H1 (cell line): ENCODE results near the gene COMMD2. TPM values are rescaled to one million over a fixed set of nuclear protein-coding genes. Genes with fewer than 3 reads are reported as not detected.

Experiments
- CTCF ChIA-PET: fragments of 300-600 bp; sonication (Branson Sonifier 250); formaldehyde crosslinking; loops from one replicate; lab custom pipeline; 2021; ENCODE audit not compliant: partially characterized antibody; lab: Charles Lee
- POLR2A ChIA-PET: fragments of 300-600 bp; sonication (Branson Sonifier 250); formaldehyde crosslinking; loops from one replicate; lab custom pipeline; 2021; ENCODE audit warnings: inconsistent platforms; ENCODE audit not compliant: partially characterized antibody; lab: Charles Lee
- DNase-seq, 2 experiments: peaks; one replicate each; pipeline versions ENCODE4 v3.0.0 to v3.0.0-alpha.2; 2010 to 2022; ENCODE audit warnings: low spot score in 2 of 2, low read depth in 1 of 2, mixed read lengths in 1 of 2
- FAIRE-seq: peaks from 2 replicates; lab custom pipeline; 2011; peaks lifted over from hg19 to GRCh38; lab: Jason Lieb, UNC
- H2AFZ ChIP-seq: 2 replicates; pipeline ENCODE4 v1.8.1; 2012; ENCODE audit warnings: low read length, inconsistent platforms
- H2AK5ac ChIP-seq: 2 replicates; pipeline ENCODE4 v1.6.1; 2013; ENCODE audit warnings: low read depth, low read length
- H2BK120ac ChIP-seq: replicated peaks from 2 replicates; pipeline ENCODE3; 2013; ENCODE audit warnings: low read depth, low read length, inconsistent platforms
- H2BK12ac ChIP-seq: 2 replicates; pipeline ENCODE4 v1.6.1; 2013; ENCODE audit warnings: low read depth, low read length
- H2BK15ac ChIP-seq: 2 replicates; pipeline ENCODE4 v1.6.1; 2013; ENCODE audit warnings: low read length
- H2BK20ac ChIP-seq: 2 replicates; pipeline ENCODE4 v1.6.1; 2013; ENCODE audit warnings: low read length
- H2BK5ac ChIP-seq: 2 replicates; pipeline ENCODE4 v1.6.1; 2013; ENCODE audit warnings: low read depth, low read length
- H3K14ac ChIP-seq: 2 replicates; pipeline ENCODE4 v1.6.1; 2013; ENCODE audit warnings: inconsistent platforms; ENCODE audit not compliant: insufficient read length
- H3K18ac ChIP-seq: 2 replicates; pipeline ENCODE4 v1.6.1; 2013; ENCODE audit warnings: low read length; ENCODE audit errors: extremely low read depth
- H3K23ac ChIP-seq: 2 replicates; pipeline ENCODE4 v1.6.1; 2013; ENCODE audit warnings: inconsistent platforms; ENCODE audit not compliant: insufficient read length
- H3K23me2 ChIP-seq: 2 replicates; pipeline ENCODE4 v1.6.1; 2013; ENCODE audit warnings: low read depth, low read length
- H3K27ac ChIP-seq: 2 replicates; pipeline ENCODE4 v1.6.1; 2011; ENCODE audit warnings: low read depth, low read length, inconsistent platforms
- H3K27me3 ChIP-seq, 4 experiments: replicated peaks in 1 of 4; 1 replicate in 1 of 4; 2 replicates in 3 of 4; pipeline versions ENCODE4 v1.6.1 to v1.8.1; 2011 to 2013; ENCODE audit warnings: low read length in 3 of 4, mild to moderate bottlenecking in 3 of 4, inconsistent platforms in 2 of 4, mixed read lengths in 2 of 4, moderate library complexity in 1 of 4; ENCODE audit not compliant: control insufficient read depth in 3 of 4, insufficient read depth in 3 of 4; ENCODE audit errors: extremely low read depth in 1 of 4
- H3K36me3 ChIP-seq, 4 experiments: 2 replicates each; pipeline versions ENCODE4 v1.6.1 to v1.8.1; 2011 to 2013; ENCODE audit warnings: mild to moderate bottlenecking in 4 of 4, low read length in 3 of 4, moderate library complexity in 2 of 4, control low read depth in 1 of 4, inconsistent platforms in 1 of 4; ENCODE audit not compliant: insufficient read depth in 4 of 4, control insufficient read depth in 2 of 4
- H3K4ac ChIP-seq: replicated peaks from 2 replicates; pipeline ENCODE3; 2013; ENCODE audit warnings: low read length, low read depth, mixed read lengths, inconsistent platforms; ENCODE audit not compliant: insufficient read length
- H3K4me1 ChIP-seq, 4 experiments: replicated peaks in 1 of 4; 1 replicate in 1 of 4; 2 replicates in 3 of 4; pipeline versions ENCODE4 v1.6.1 to v1.8.1; 2011 to 2013; ENCODE audit warnings: low read length in 3 of 4, inconsistent platforms in 2 of 4, mixed read lengths in 1 of 4; ENCODE audit not compliant: insufficient read depth in 4 of 4, control insufficient read depth in 3 of 4
- H3K4me2 ChIP-seq, 2 experiments: 2 replicates each; pipeline versions ENCODE4 v1.6.1 to v1.8.1; 2011 to 2013; ENCODE audit warnings: low read depth in 2 of 2, low read length in 2 of 2, control low read depth in 1 of 2, inconsistent platforms in 1 of 2, mild to moderate bottlenecking in 1 of 2; ENCODE audit not compliant: insufficient read depth in 1 of 2
- H3K4me3 ChIP-seq, 4 experiments: fragments of 200-600, 300-600 bp in 1 of 4; sonication (generic), shearing (Covaris generic), sonication (Bioruptor Twin) in 1 of 4; 2 replicates each; pipeline versions ENCODE4 v1.5.1 to v1.8.1; 2011 to 2016; ENCODE audit warnings: low read length in 4 of 4, low read depth in 3 of 4, control low read depth in 2 of 4, inconsistent platforms in 2 of 4, mild to moderate bottlenecking in 2 of 4, mixed read lengths in 1 of 4, moderate library complexity in 1 of 4; ENCODE audit not compliant: insufficient read depth in 2 of 4; ENCODE audit errors: extremely low read depth in 1 of 4
- H3K56ac ChIP-seq: replicated peaks from 2 replicates; pipeline ENCODE3; 2013; ENCODE audit warnings: low read depth, mild to moderate bottlenecking, mixed read lengths, low read length, inconsistent platforms; ENCODE audit not compliant: insufficient read length
- H3K79me1 ChIP-seq: 2 replicates; pipeline ENCODE4 v1.6.1; 2013; ENCODE audit warnings: low read depth, low read length, control low read depth
- H3K79me2 ChIP-seq, 2 experiments: 2 replicates each; pipeline versions ENCODE4 v1.6.1 to v1.8.1; 2012 to 2013; ENCODE audit warnings: low read length in 2 of 2, mild to moderate bottlenecking in 2 of 2, inconsistent platforms in 1 of 2; ENCODE audit not compliant: insufficient read depth in 2 of 2, control insufficient read depth in 1 of 2
- H3K9ac ChIP-seq, 4 experiments: replicated peaks in 1 of 4; 1 replicate in 1 of 4; 2 replicates in 3 of 4; pipeline versions ENCODE4 v1.6.1 to v1.8.1; 2011 to 2013; ENCODE audit warnings: low read depth in 3 of 4, low read length in 3 of 4, control low read depth in 2 of 4, mild to moderate bottlenecking in 2 of 4, moderate library complexity in 2 of 4, inconsistent platforms in 1 of 4; ENCODE audit errors: extremely low read depth in 1 of 4
- H3K9me3 ChIP-seq, 2 experiments: 2 replicates each; pipeline versions ENCODE4 v1.6.1 to v1.8.1; 2012 to 2013; ENCODE audit warnings: mild to moderate bottlenecking in 2 of 2, moderate library complexity in 2 of 2, control low read depth in 1 of 2, inconsistent platforms in 1 of 2, low read depth in 1 of 2, low read length in 1 of 2, mixed read lengths in 1 of 2; ENCODE audit not compliant: insufficient read depth in 2 of 2
- H4K20me1 ChIP-seq, 2 experiments: replicated peaks in 1 of 2; 2 replicates each; pipeline versions ENCODE3 to v1.8.1; 2011 to 2013; ENCODE audit warnings: inconsistent platforms in 2 of 2, low read length in 2 of 2, mild to moderate bottlenecking in 1 of 2; ENCODE audit not compliant: insufficient read depth in 2 of 2, control insufficient read depth in 1 of 2
- H4K5ac ChIP-seq: 2 replicates; pipeline ENCODE4 v1.6.1; 2013; ENCODE audit warnings: low read length, low read depth, mixed read lengths, inconsistent platforms; ENCODE audit not compliant: insufficient read length
- H4K8ac ChIP-seq: 2 replicates; pipeline ENCODE4 v1.8.0; 2013; ENCODE audit warnings: mild to moderate bottlenecking, moderate library complexity, low read length, inconsistent platforms; ENCODE audit not compliant: insufficient read depth; ENCODE audit errors: extremely low read depth
- H4K91ac ChIP-seq: replicated peaks from 2 replicates; pipeline ENCODE3; 2013; ENCODE audit warnings: low read length, mixed read lengths, inconsistent platforms; ENCODE audit not compliant: insufficient read length
- ASH2L ChIP-seq: fragments of 200-600, 300-600 bp; sonication (generic); IDR thresholded peaks from one replicate; pipeline ENCODE4 v1.7.1; 2017; ENCODE audit warnings: low read length
- CTBP2 ChIP-seq: IDR thresholded peaks from 2 replicates; pipeline ENCODE4 v1.7.0; 2011; ENCODE audit warnings: borderline replicate concordance, mild to moderate bottlenecking, moderate library complexity, mixed read lengths, low read length; ENCODE audit not compliant: insufficient read depth, insufficient read length
- JUND ChIP-seq: IDR thresholded peaks from 2 replicates; pipeline ENCODE4 v1.6.1; 2011; ENCODE audit warnings: mild to moderate bottlenecking, improper control_type of control experiment, low read length
- POLR2A ChIP-seq, 2 experiments: IDR thresholded peaks; 1 replicate in 1 of 2; 2 replicates in 1 of 2; pipeline ENCODE4 v1.6.1; 2011; ENCODE audit warnings: low read depth in 2 of 2, low read length in 2 of 2, mild to moderate bottlenecking in 2 of 2; ENCODE audit errors: control extremely low read depth in 1 of 2
- RAD21 ChIP-seq, 2 experiments: IDR thresholded peaks in 1 of 2; conservative IDR thresholded peaks in 1 of 2; 2 replicates each; pipeline ENCODE4 v1.6.1; 2011; ENCODE audit warnings: low read depth in 2 of 2, low read length in 2 of 2, improper control_type of control experiment in 1 of 2, inconsistent platforms in 1 of 2, mild to moderate bottlenecking in 1 of 2, moderate library complexity in 1 of 2
- TEAD4 ChIP-seq: IDR thresholded peaks from 2 replicates; pipeline ENCODE4 v1.6.1; 2012; ENCODE audit warnings: low read depth, low read length, inconsistent platforms, mixed read lengths
- WGBS, 2 experiments: shearing (Covaris generic) in 1 of 2; methylation state at CpG; one replicate each; pipeline versions ENCODE4 v1.1.6 to v1.1.7; 2013 to 2015; ENCODE audit warnings: low lambda C conversion rate in 2 of 2, mixed read lengths in 2 of 2, inconsistent platforms in 1 of 2, low coverage in 1 of 2, missing lambda C conversion rate in 1 of 2; ENCODE audit not compliant: insufficient replicate concordance in 2 of 2, insufficient coverage in 1 of 2, insufficient read length in 1 of 2; ENCODE audit errors: extremely low coverage in 1 of 2, missing lambda C conversion rate in 1 of 2; 5-methylcytosine and 5-hydroxymethylcytosine counted together
- polyA plus RNA-seq, 7 experiments: library from polyadenylated mRNA; depleted of rRNA in 3 of 7; stranded (reverse) in 5 of 7; unstranded in 2 of 7; fragments of >200 nt in 5 of 7; fragments of 200-250 nt in 2 of 7; gene quantifications; 1 replicate in 5 of 7; 2 replicates in 1 of 7; 4 replicates in 1 of 7; pipeline versions ENCODE4 v1.2.1 to v1.2.3, GENCODE V29; 2011 to 2013; ENCODE audit warnings: missing spikeins in 2 of 7, mixed read lengths in 2 of 7
- total RNA-seq: library from RNA; stranded (reverse); fragmentation: NEBNext Ultra II Directional; extraction: Animal tissue kit (Norgen Biotek cat#: 25700); gene quantifications from 2 replicates; pipeline ENCODE4 v1.2.1, GENCODE V29; 2021
- TF ChIP-seq, protein P1 (sequence below): IDR thresholded peaks from 2 replicates; pipeline ENCODE4 v1.6.1; 2011; ENCODE audit warnings: low read depth, mild to moderate bottlenecking, low read length; ENCODE audit not compliant: insufficient read depth

Gene COMMD2
- total and polyA plus RNA-seq, 2 of the 8 experiments (the other 6 are each of a cell fraction or from before 2014, with no cell fraction given): 20.2 to 57.2 TPM

DNA sequence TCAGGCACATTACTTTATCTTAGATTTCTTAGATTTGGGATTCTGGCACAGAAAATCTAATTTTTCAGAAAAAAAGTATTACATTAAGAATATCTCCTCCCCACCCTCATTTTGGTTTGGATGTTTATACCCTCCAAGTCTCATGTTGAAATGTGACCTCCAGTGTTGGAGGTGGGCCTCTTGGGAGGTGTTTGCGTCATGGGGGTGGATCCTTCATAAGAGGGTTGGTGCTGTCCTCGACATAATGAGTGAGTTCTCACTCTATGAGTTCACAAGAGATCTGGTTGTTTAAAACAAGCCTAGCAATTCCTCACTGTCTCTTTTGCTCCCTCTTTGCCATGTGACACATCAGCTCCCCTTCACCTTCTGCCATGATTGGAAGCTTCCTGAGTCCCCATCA lies 48.8 kb downstream of the COMMD2 start:
- Histone ChIP-seq H3K4ac (no peak overlapping the region), H2BK120ac (no peak overlapping the region), H3K4me1 (peaks cover 0 to 5% (median 2%) of the 10 kb centered on the region in 4 experiments; a peak in 3 of 7 replicates), H2AK5ac (no peak overlapping the region), H3K18ac (no peak overlapping the region), H2BK5ac (no peak overlapping the region), H3K4me2 (no peak overlapping the region), H3K4me3 (no peak overlapping the region), H4K20me1 (no peaks in the 10 kb centered on the region), H4K5ac (no peak overlapping the region), H4K91ac (no peak overlapping the region), H3K9me3 (peaks cover 4 to 5% of the 10 kb centered on the region in 2 experiments), H3K56ac (no peak overlapping the region), H2BK12ac (no peak overlapping the region), H2BK20ac (no peak overlapping the region), H3K79me2 (no peaks in the 10 kb centered on the region), H3K14ac (no peak overlapping the region), H3K23ac (no peak overlapping the region), H2BK15ac (no peak overlapping the region), H4K8ac (no peak overlapping the region), H3K27ac (no peak overlapping the region), H3K79me1 (no peaks in the 10 kb centered on the region), H3K9ac (no peak overlapping the region), H3K23me2 (no peaks in the 10 kb centered on the region), H3K36me3 (no peaks in the 10 kb centered on the region), H3K27me3 (no peaks in the 10 kb centered on the region), H2AFZ (no peak overlapping the region)
- no peak for FAIRE-seq
- POLR2A ChIA-PET: interaction anchor here (1.1 to 1.4 kb wide), 2 partner anchors 15 to 46 kb away, joined by 3 to 4 read pairs; partner anchors contain the start of gene WWTR1
- CTCF ChIA-PET: interaction anchor here (1.0 to 3.2 kb wide), 7 partner anchors 14 to 172 kb away, joined by 3 to 18 read pairs (median 5); no protein-coding TSS in a partner anchor
- TF ChIP-seq JUND: no peak
- no peak for TF ChIP-seq POLR2A (IDR thresholded peaks at IDR 0.05; ENCODE audit: control extremely low read depth in 1 of 2, low read depth in 2 of 2, low read length in 2 of 2)
- no peak for TF ChIP-seq CTBP2
- no peak for TF ChIP-seq ASH2L
- TF ChIP-seq TEAD4: no peak
- no peak for TF ChIP-seq RAD21 (IDR thresholded peaks at IDR 0.05 in 1 of 2, conservative IDR thresholded peaks at IDR 0.05 in 1 of 2; ENCODE audit: low read depth in 2 of 2, low read length in 2 of 2)
- TF ChIP-seq, protein P1, sequence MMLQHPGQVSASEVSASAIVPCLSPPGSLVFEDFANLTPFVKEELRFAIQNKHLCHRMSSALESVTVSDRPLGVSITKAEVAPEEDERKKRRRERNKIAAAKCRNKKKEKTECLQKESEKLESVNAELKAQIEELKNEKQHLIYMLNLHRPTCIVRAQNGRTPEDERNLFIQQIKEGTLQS: no peak
- no peak for DNase-seq
- WGBS, 2 experiments: 93% methylated on average over 2 of the region's 2 CpGs; no CpG with 5 or more reads in 1 of the 2 experiments
